Mesenchymal stem cell (in vitro differentiated cells and primary cell): ENCODE data around the gene RSRC2.
"Not testable (repeated sequence)": the region's sequence is repeated elsewhere in the genome, so short reads cannot be mapped to it uniquely, and the experiment has no call there.

ENCODE experiments used
- DNase-seq: peaks from one replicate; pipeline ENCODE4 v3.0.0-alpha.2; 2013
- H2AFZ ChIP-seq: one replicate; pipeline ENCODE4 v1.6.1; 2013; ENCODE audit warnings: low read depth, mild to moderate bottlenecking, control low read depth, inconsistent platforms, low read length, moderate library complexity
- H2AK5ac ChIP-seq: 2 replicates; pipeline ENCODE4 v1.6.1; 2013; ENCODE audit warnings: low read length, moderate library complexity, mild to moderate bottlenecking, inconsistent platforms; ENCODE audit not compliant: severe bottlenecking
- H2BK120ac ChIP-seq: one replicate; pipeline ENCODE4 v1.6.1; 2013; ENCODE audit warnings: low read depth, mild to moderate bottlenecking, inconsistent platforms, low read length, moderate library complexity
- H2BK12ac ChIP-seq, 2 experiments: one replicate each; pipeline ENCODE4 v1.6.1; 2013; ENCODE audit warnings: inconsistent platforms in 2 of 2, low read length in 2 of 2, mild to moderate bottlenecking in 2 of 2, moderate library complexity in 2 of 2, control low read depth in 1 of 2
- H2BK15ac ChIP-seq: one replicate; pipeline ENCODE4 v1.6.1; 2013; ENCODE audit warnings: mild to moderate bottlenecking, low read depth, inconsistent platforms; ENCODE audit not compliant: poor library complexity, severe bottlenecking
- H2BK5ac ChIP-seq: 2 replicates; pipeline ENCODE4 v1.6.1; 2013; ENCODE audit warnings: low read depth, mild to moderate bottlenecking, low read length, control low read depth, inconsistent platforms; ENCODE audit not compliant: poor library complexity, severe bottlenecking
- H3K14ac ChIP-seq, 2 experiments: one replicate each; pipeline ENCODE4 v1.6.1; 2013; ENCODE audit warnings: inconsistent platforms in 2 of 2, low read length in 2 of 2, control low read depth in 1 of 2, mild to moderate bottlenecking in 1 of 2, moderate library complexity in 1 of 2
- H3K18ac ChIP-seq, 2 experiments: one replicate each; pipeline ENCODE4 v1.6.1; 2013; ENCODE audit warnings: inconsistent platforms in 2 of 2, low read length in 2 of 2, control low read depth in 1 of 2, low read depth in 1 of 2, mild to moderate bottlenecking in 1 of 2
- H3K23ac ChIP-seq, 2 experiments: one replicate each; pipeline ENCODE4 v1.6.1; 2013; ENCODE audit warnings: inconsistent platforms in 2 of 2, low read length in 2 of 2, mild to moderate bottlenecking in 2 of 2, moderate library complexity in 2 of 2, control low read depth in 1 of 2
- H3K27ac ChIP-seq: 2 replicates; pipeline ENCODE4 v1.5.1; 2013; ENCODE audit warnings: mild to moderate bottlenecking, moderate library complexity, low read length, control low read depth, inconsistent platforms; ENCODE audit not compliant: poor library complexity, severe bottlenecking
- H3K27me3 ChIP-seq, 2 experiments: 2 replicates each; pipeline versions ENCODE4 v1.6.1 to v1.7.0; 2013; ENCODE audit warnings: low read length in 2 of 2, mild to moderate bottlenecking in 2 of 2, moderate library complexity in 2 of 2, control low read depth in 1 of 2, inconsistent platforms in 1 of 2; ENCODE audit not compliant: control insufficient read depth in 1 of 2, insufficient read depth in 1 of 2
- H3K36me3 ChIP-seq, 2 experiments: 2 replicates each; pipeline versions ENCODE4 v1.6.1 to v1.7.0; 2013; ENCODE audit warnings: low read length in 2 of 2, control low read depth in 1 of 2, inconsistent platforms in 1 of 2, low read depth in 1 of 2, mild to moderate bottlenecking in 1 of 2; ENCODE audit not compliant: insufficient read depth in 2 of 2, control insufficient read depth in 1 of 2
- H3K4ac ChIP-seq, 2 experiments: one replicate each; pipeline ENCODE4 v1.6.1; 2013; ENCODE audit warnings: inconsistent platforms in 2 of 2, low read length in 2 of 2, mild to moderate bottlenecking in 2 of 2, moderate library complexity in 2 of 2, control low read depth in 1 of 2, low read depth in 1 of 2
- H3K4me1 ChIP-seq: 2 replicates; pipeline ENCODE4 v1.6.1; 2013; ENCODE audit warnings: low read depth, low read length, control low read depth; ENCODE audit not compliant: control insufficient read depth, insufficient read depth
- H3K4me2 ChIP-seq: 2 replicates; pipeline ENCODE4 v1.6.1; 2013; ENCODE audit warnings: low read length, mild to moderate bottlenecking, inconsistent platforms; ENCODE audit not compliant: poor library complexity, severe bottlenecking
- H3K4me3 ChIP-seq, 2 experiments: 2 replicates each; pipeline versions ENCODE4 v1.5.1 to v1.7.0; 2013; ENCODE audit warnings: low read length in 2 of 2, mild to moderate bottlenecking in 2 of 2, control low read depth in 1 of 2, low read depth in 1 of 2; ENCODE audit not compliant: insufficient read depth in 1 of 2
- H3K79me1 ChIP-seq: replicated peaks from 2 replicates; pipeline ENCODE4 v1.6.1; 2013; ENCODE audit warnings: mild to moderate bottlenecking, control low read depth, low read length, inconsistent platforms; ENCODE audit not compliant: poor library complexity, severe bottlenecking
- H3K9ac ChIP-seq: 2 replicates; pipeline ENCODE4 v1.7.0; 2013; ENCODE audit warnings: mild to moderate bottlenecking, low read length, moderate library complexity
- H3K9me3 ChIP-seq: 2 replicates; pipeline ENCODE4 v1.7.0; 2013; ENCODE audit warnings: mild to moderate bottlenecking, low read length; ENCODE audit not compliant: control insufficient read depth
- H4K8ac ChIP-seq: one replicate; pipeline ENCODE4 v1.6.1; 2013; ENCODE audit warnings: inconsistent platforms, mild to moderate bottlenecking, low read length, moderate library complexity
- H4K91ac ChIP-seq: one replicate; pipeline ENCODE4 v1.6.1; 2013; ENCODE audit warnings: mild to moderate bottlenecking, low read length, inconsistent platforms
- WGBS: methylation state at CpG from one replicate; pipeline ENCODE4 v1.1.7; 2013; ENCODE audit warnings: mixed read lengths; 5-methylcytosine and 5-hydroxymethylcytosine counted together

Gene RSRC2

GRCh38 chr12:122467983-122468382 lies 58.8 kb downstream of the RSRC2 start:
- no peak overlapping the region for H2BK5ac ChIP-seq
- H3K23ac ChIP-seq = no peak overlapping the region
- H3K27me3 ChIP-seq = no peaks in the 10 kb centered on the region
- no peak overlapping the region for H2BK15ac ChIP-seq
- H4K8ac ChIP-seq = no peak overlapping the region
- WGBS = 99% methylated on average over 4 of the region's 4 CpGs
- peaks cover 5 to 12% of the 10 kb centered on the region in 2 experiments for H3K36me3 ChIP-seq
- DNase-seq = no peak
- H2AK5ac ChIP-seq = no peak overlapping the region
- no peak overlapping the region for H3K4me2 ChIP-seq
- no peak overlapping the region for H3K18ac ChIP-seq
- H3K4ac ChIP-seq = no peak overlapping the region
- no peak overlapping the region for H3K9ac ChIP-seq
- no peak overlapping the region for H2AFZ ChIP-seq
- no peak overlapping the region for H3K4me3 ChIP-seq
- no peak overlapping the region for H2BK12ac ChIP-seq
- H3K27ac ChIP-seq = no peak overlapping the region
- H3K9me3 ChIP-seq = no peaks in the 10 kb centered on the region
- H3K4me1 ChIP-seq = no peaks in the 10 kb centered on the region
- peaks cover 4% of the 10 kb centered on the region for H3K79me1 ChIP-seq
- no peak overlapping the region for H3K14ac ChIP-seq
- no peak overlapping the region for H4K91ac ChIP-seq
- no peak overlapping the region for H2BK120ac ChIP-seq

- not testable (repeated sequence) for H4K91ac ChIP-seq, H2BK5ac ChIP-seq, H3K23ac ChIP-seq, H2AK5ac ChIP-seq, H3K18ac ChIP-seq, H3K4me3 ChIP-seq, H2AFZ ChIP-seq, H3K27ac ChIP-seq, H2BK15ac ChIP-seq, H3K4ac ChIP-seq, H3K4me1 ChIP-seq, H2BK120ac ChIP-seq, H3K4me2 ChIP-seq, H3K36me3 ChIP-seq, H2BK12ac ChIP-seq, H3K79me1 ChIP-seq, H3K27me3 ChIP-seq, H3K14ac ChIP-seq, H4K8ac ChIP-seq, H3K9me3 ChIP-seq
- WGBS = 62% methylated on average over 12 of the region's 17 CpGs
- H3K9ac ChIP-seq = peak overlapping the region; percentile 55
- DNase-seq = peak; percentile 97
Observed at GRCh38 chr12:122464317-122465042, 62.3 kb downstream of the RSRC2 start.

GRCh38 chr12:122460641-122461040 lies 66.1 kb downstream of the RSRC2 start:
- Histone ChIP-seq H3K27ac (no peak overlapping the region), H2BK120ac (no peak overlapping the region), H3K4me1 (peaks cover 9% of the 10 kb centered on the region), H2AFZ (no peak overlapping the region), H3K79me1 (no peaks in the 10 kb centered on the region), H3K4me3 (no peak overlapping the region), H3K14ac (no peak overlapping the region), H2BK12ac (no peak overlapping the region), H2AK5ac (no peak overlapping the region), H3K4me2 (no peak overlapping the region), H3K4ac (no peak overlapping the region), H2BK15ac (no peak overlapping the region), H4K91ac (no peak overlapping the region), H3K9ac (no peak overlapping the region), H2BK5ac (no peak overlapping the region), H3K23ac (no peak overlapping the region), H3K27me3 (no peaks in the 10 kb centered on the region), H4K8ac (no peak overlapping the region), H3K36me3 (no peaks in the 10 kb centered on the region), H3K18ac (no peak overlapping the region), H3K9me3 (no peaks in the 10 kb centered on the region)
- DNase-seq = no peak
- 84% methylated on average over 2 of the region's 2 CpGs for WGBS

DNA sequence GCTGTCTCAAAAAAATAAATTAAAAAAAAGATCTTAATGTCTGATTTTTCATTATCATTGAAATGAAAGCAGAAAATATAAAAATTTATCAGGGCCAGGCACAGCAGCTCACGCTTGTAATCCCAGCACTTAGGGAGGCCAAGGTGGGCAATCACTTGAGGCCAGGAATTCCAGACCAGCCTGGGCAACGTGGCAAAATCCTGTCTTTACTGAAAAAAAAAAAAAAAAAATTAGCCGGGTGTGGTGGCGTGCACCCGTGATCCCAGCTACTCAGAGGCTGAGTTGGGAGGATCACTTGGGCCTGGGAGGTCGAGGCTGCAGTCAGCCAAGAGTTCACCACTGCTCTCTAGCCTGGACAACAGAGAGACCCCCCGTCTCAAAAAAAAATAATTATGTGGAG lies 66.7 kb downstream of the RSRC2 start:
- H3K79me1 ChIP-seq = no peaks in the 10 kb centered on the region
- H3K23ac ChIP-seq = no peak overlapping the region

More for the DNA sequence above, 66.7 kb downstream of the RSRC2 start:
- Histone ChIP-seq H3K4me2 (no peak overlapping the region), H3K4me3 (no peak overlapping the region), H3K18ac (no peak overlapping the region), H2BK15ac (no peak overlapping the region), H3K27ac (no peak overlapping the region), H4K8ac (no peak overlapping the region), H3K9ac (no peak overlapping the region), H3K4ac (no peak overlapping the region), H4K91ac (no peak overlapping the region), H3K9me3 (no peaks in the 10 kb centered on the region), H2BK12ac (no peak overlapping the region), H3K4me1 (peaks cover 9% of the 10 kb centered on the region), H2AK5ac (no peak overlapping the region), H2BK5ac (no peak overlapping the region), H3K36me3 (no peaks in the 10 kb centered on the region), H2BK120ac (no peak overlapping the region), H2AFZ (no peak overlapping the region), H3K14ac (no peak overlapping the region), H3K27me3 (no peaks in the 10 kb centered on the region)
- 92% methylated on average over 5 of the region's 7 CpGs for WGBS
- DNase-seq = no peak
